GM21390 (cell line): ENCODE measurements around the gene CDH23.

Experiments
- ATAC-seq: cut with Tn5 transposase; IDR thresholded peaks from one replicate; pipeline ENCODE4 v1.9.1; 2021; ENCODE audit not compliant: unreplicated experiment

CDH23 gene

GRCh38 chr10:71615538-71616329 lies 219.0 kb downstream of the CDH23 start:
- no peak for ATAC-seq

GRCh38 chr10:71616817-71617654 lies 220.3 kb downstream of the CDH23 start:
- no peak for ATAC-seq

GRCh38 chr10:71618176-71618575 lies 221.5 kb downstream of the CDH23 start:
- ATAC-seq, result no peak

GRCh38 chr10:71618598-71618997 lies 221.9 kb downstream of the CDH23 start:
- no peak for ATAC-seq

GRCh38 chr10:71620642-71621041 lies 223.9 kb downstream of the CDH23 start:
- no peak for ATAC-seq

- no peak for ATAC-seq
Measured at GRCh38 chr10:71621231-71622153, 224.8 kb downstream of the CDH23 start.

- ATAC-seq, result no peak
Measured at GRCh38 chr10:71622154-71622526, 225.4 kb downstream of the CDH23 start.

GRCh38 chr10:71622616-71623015 lies 225.9 kb downstream of the CDH23 start:
- no peak for ATAC-seq

GRCh38 chr10:71623098-71623985 lies 226.6 kb downstream of the CDH23 start:
- ATAC-seq, result no peak

- no peak for ATAC-seq
Measured at GRCh38 chr10:71623986-71624291, 227.2 kb downstream of the CDH23 start.

- no peak for ATAC-seq
Measured at GRCh38 chr10:71625445-71626175, 228.9 kb downstream of the CDH23 start.

GRCh38 chr10:71627230-71627939 lies 230.7 kb downstream of the CDH23 start:
- no peak for ATAC-seq

GRCh38 chr10:71627956-71628355 lies 231.2 kb downstream of the CDH23 start:
- ATAC-seq, result no peak

GRCh38 chr10:71629131-71629530 lies 232.4 kb downstream of the CDH23 start:
- no peak for ATAC-seq

- no peak for ATAC-seq
Measured at GRCh38 chr10:71630168-71630567, 233.4 kb downstream of the CDH23 start.

GRCh38 chr10:71631007-71631861 lies 234.5 kb downstream of the CDH23 start:
- ATAC-seq, result no peak

- no peak for ATAC-seq
Measured at GRCh38 chr10:71632200-71632820, 235.6 kb downstream of the CDH23 start.
